Liver (tissue), 3 donors: ENCODE measurements around the gene RNF220.

Experiments
- ATF3 ChIP-seq: IDR thresholded peaks from 2 replicates; pipeline ENCODE4 v1.6.1; 2016; ENCODE audit warnings: antibody characterized with exemption
- CTCF ChIP-seq: fragments of 150-350 bp; IDR thresholded peaks from 2 replicates; pipeline ENCODE4 v1.5.1; 2017; ENCODE audit warnings: improper control_type of control experiment, low read depth, low read length; ENCODE audit not compliant: missing input control
- FOXA1 ChIP-seq: IDR thresholded peaks from 2 replicates; pipeline ENCODE4 v1.6.1; 2016; ENCODE audit warnings: antibody characterized with exemption
- GABPA ChIP-seq, 2 donors: IDR thresholded peaks in 1 of 2; conservative IDR thresholded peaks in 1 of 2; 2 replicates each; pipeline ENCODE4 v1.6.1; 2016; ENCODE audit warnings: antibody characterized with exemption in 2 of 2, mild to moderate bottlenecking in 1 of 2, moderate library complexity in 1 of 2
- JUND ChIP-seq, 2 donors: IDR thresholded peaks; 2 replicates each; pipeline ENCODE4 v1.6.1; 2016; ENCODE audit warnings: antibody characterized with exemption in 2 of 2
- TAF1 ChIP-seq: conservative IDR thresholded peaks from 2 replicates; pipeline ENCODE4 v1.6.1; 2016; ENCODE audit warnings: antibody characterized with exemption, mild to moderate bottlenecking
- ZBTB33 ChIP-seq: IDR thresholded peaks from 2 replicates; pipeline ENCODE4 v1.6.1; 2016; ENCODE audit warnings: antibody characterized with exemption
- donor health status: healthy.
- donor health status: healthy.

- no peak for TF ChIP-seq CTCF
- no peak for TF ChIP-seq ZBTB33
- no peak for TF ChIP-seq GABPA (IDR thresholded peaks at IDR 0.05 in 1 of 2, conservative IDR thresholded peaks at IDR 0.05 in 1 of 2)
- no peak for TF ChIP-seq FOXA1
- TF ChIP-seq JUND (IDR thresholded peaks at IDR 0.05): no peak
- TF ChIP-seq TAF1: no peak
- TF ChIP-seq ATF3: no peak
These were observed 6.8 kb downstream of the RNF220 start for GRCh38 chr1:44411861-44412260.
